A549 (cell line): ENCODE data around the gene MFSD6L. TPM values are rescaled to one million over a fixed set of nuclear protein-coding genes. Genes with fewer than 3 reads are reported as not detected.

ENCODE experiments used
- ATAC-seq, 2 experiments: fragments of 200-7000 bp in 1 of 2; fragments of >200 bp in 1 of 2; cut with Nextera tagmentation in 1 of 2; cut with Tn5 transposase in 1 of 2; 3 replicates each; pipeline versions ENCODE4 v1.8.0 to v1.9.1; 2018 to 2020; ENCODE audit warnings: mild to moderate bottlenecking in 1 of 2, moderate library complexity in 1 of 2
- CTCF ChIA-PET: fragments of 300-600 bp; sonication (Branson Sonifier 250); formaldehyde crosslinking; extraction: SDS; loops from one replicate; lab custom pipeline; 2021; ENCODE audit warnings: antibody characterized with exemption, inconsistent platforms; lab: Yijun Ruan, JAX
- POLR2A ChIA-PET: fragments of 350-600 bp; formaldehyde crosslinking; extraction: SDS; loops from one replicate; lab custom pipeline; 2021; ENCODE audit warnings: antibody characterized with exemption, inconsistent platforms; lab: Yijun Ruan, JAX
- DNase-seq, 2 experiments: peaks; one replicate each; pipeline versions ENCODE4 v3.0.0 to v3.0.0-alpha.2; 2011 to 2016; ENCODE audit warnings: low read depth in 1 of 2, low spot score in 1 of 2
- FAIRE-seq: peaks from 2 replicates; lab custom pipeline; 2011; peaks lifted over from hg19 to GRCh38; lab: Jason Lieb, UNC
- H3K27ac ChIP-seq, 2 experiments: fragments of >200 bp; sonication (Bioruptor Twin); formaldehyde crosslinking; 3 replicates each; pipeline ENCODE4 v1.5.1; 2016 to 2017
- H3K4me1 ChIP-seq: fragments of >200 bp; sonication (Bioruptor Twin); formaldehyde crosslinking; 3 replicates; pipeline ENCODE4 v1.6.1; 2016
- H3K4me2 ChIP-seq: fragments of >200 bp; sonication (Bioruptor Twin); formaldehyde crosslinking; 3 replicates; pipeline ENCODE4 v1.6.1; 2016
- H3K4me3 ChIP-seq: fragments of >200 bp; sonication (Bioruptor Twin); formaldehyde crosslinking; 3 replicates; pipeline ENCODE4 v1.5.1; 2016
- H3K9me3 ChIP-seq: fragments of >200 bp; sonication (Bioruptor Twin); formaldehyde crosslinking; 3 replicates; pipeline ENCODE4 v1.6.1; 2016
- E2F6 ChIP-seq: IDR thresholded peaks from 2 replicates; pipeline ENCODE4 v1.6.1; 2012; ENCODE audit warnings: low read depth, borderline replicate concordance
- EHF ChIP-seq: fragments of 250-450 bp; sonication (Bioruptor Pico); IDR thresholded peaks from 2 replicates; pipeline ENCODE4 v1.5.0; 2020; ENCODE audit warnings: mild to moderate bottlenecking
- EHMT2 ChIP-seq: fragments of 200-600 bp; sonication (generic); IDR thresholded peaks from 2 replicates; pipeline ENCODE4 v1.6.1; 2016; ENCODE audit warnings: antibody characterized with exemption, low read depth, mild to moderate bottlenecking, moderate library complexity
- FOSL2 ChIP-seq, 2 experiments: fragments of 450-650 bp in 1 of 2; fragments of >200 bp in 1 of 2; sonication (Bioruptor Twin) in 1 of 2; formaldehyde crosslinking; IDR thresholded peaks; 2 replicates each; pipeline versions ENCODE4 v1.5.0 to v1.6.1; 2016 to 2020; ENCODE audit warnings: mild to moderate bottlenecking in 1 of 2, moderate library complexity in 1 of 2
- MAFK ChIP-seq: fragments of 450-650 bp; IDR thresholded peaks from 2 replicates; pipeline ENCODE4 v1.6.1; 2014; ENCODE audit not compliant: partially characterized antibody
- MYC ChIP-seq: IDR thresholded peaks from 2 replicates; pipeline ENCODE4 v1.6.1; 2012; ENCODE audit warnings: mild to moderate bottlenecking, inconsistent platforms, low read length, improper control_type of control experiment, borderline replicate concordance
- NFE2L2 ChIP-seq: fragments of 150-350 bp; conservative IDR thresholded peaks from 2 replicates; pipeline ENCODE4 v1.6.1; 2014; ENCODE audit warnings: low read length
- NPAS2 ChIP-seq: fragments of 250-450 bp; sonication (Bioruptor Pico); IDR thresholded peaks from 2 replicates; pipeline ENCODE4 v1.8.0; 2022; ENCODE audit warnings: mild to moderate bottlenecking, moderate library complexity, borderline replicate concordance
- PHF8 ChIP-seq: fragments of 200-600 bp; sonication (generic); IDR thresholded peaks from 2 replicates; pipeline ENCODE4 v1.6.1; 2016; ENCODE audit warnings: low read depth, mild to moderate bottlenecking, antibody characterized with exemption, moderate library complexity, borderline replicate concordance
- POLR2AphosphoS2 ChIP-seq: conservative IDR thresholded peaks from 2 replicates; pipeline ENCODE4 v1.6.1; 2012; ENCODE audit warnings: low read length, improper control_type of control experiment, inconsistent platforms
- RFX5 ChIP-seq: fragments of 450-650 bp; IDR thresholded peaks from 2 replicates; pipeline ENCODE4 v1.7.1; 2014; ENCODE audit warnings: antibody characterized with exemption, mild to moderate bottlenecking, moderate library complexity
- RNF2 ChIP-seq: fragments of 200-600 bp; sonication (generic); IDR thresholded peaks from 2 replicates; pipeline ENCODE4 v1.6.1; 2016; ENCODE audit warnings: low read depth, mild to moderate bottlenecking, antibody characterized with exemption, moderate library complexity, borderline replicate concordance
- SMC3 ChIP-seq: fragments of >200 bp; sonication (Bioruptor Twin); formaldehyde crosslinking; IDR thresholded peaks from 3 replicates; pipeline ENCODE4 v1.6.1; 2018; ENCODE audit warnings: inconsistent platforms
- TP53 ChIP-seq: fragments of 250-450 bp; sonication (Bioruptor Pico); IDR thresholded peaks from 2 replicates; pipeline ENCODE4 v1.5.0; 2021; ENCODE audit warnings: mild to moderate bottlenecking, moderate library complexity
- WGBS: methylation state at CpG from one replicate; pipeline ENCODE4 v1.1.6; 2017; ENCODE audit errors: missing lambda C conversion rate; 5-methylcytosine and 5-hydroxymethylcytosine counted together
- polyA plus RNA-seq, 4 experiments: library from polyadenylated mRNA; depleted of rRNA in 3 of 4; stranded (reverse); fragments of >200 nt; fragmentation: RNase III in 1 of 4; extraction: RNeasy Plus Mini Kit Qiagen cat#74134 plus additional on column Dnase treatment in 1 of 4; gene quantifications; 2 replicates in 3 of 4; 3 replicates in 1 of 4; pipeline ENCODE4 v1.2.3, GENCODE V29; 2011 to 2017
- TF ChIP-seq, protein P1 (sequence below): IDR thresholded peaks from 2 replicates; pipeline ENCODE4 v1.6.1; 2012
- TF ChIP-seq, protein P2 (sequence below): fragments of 250-450 bp; sonication (Bioruptor Pico); IDR thresholded peaks from 2 replicates; pipeline ENCODE4 v1.5.0; 2020; ENCODE audit warnings: low read depth, mild to moderate bottlenecking, moderate library complexity

The MFSD6L gene
- polyA plus RNA-seq, 2 of the 4 experiments (the other 2 are of a cell fraction): not detected

DNA sequence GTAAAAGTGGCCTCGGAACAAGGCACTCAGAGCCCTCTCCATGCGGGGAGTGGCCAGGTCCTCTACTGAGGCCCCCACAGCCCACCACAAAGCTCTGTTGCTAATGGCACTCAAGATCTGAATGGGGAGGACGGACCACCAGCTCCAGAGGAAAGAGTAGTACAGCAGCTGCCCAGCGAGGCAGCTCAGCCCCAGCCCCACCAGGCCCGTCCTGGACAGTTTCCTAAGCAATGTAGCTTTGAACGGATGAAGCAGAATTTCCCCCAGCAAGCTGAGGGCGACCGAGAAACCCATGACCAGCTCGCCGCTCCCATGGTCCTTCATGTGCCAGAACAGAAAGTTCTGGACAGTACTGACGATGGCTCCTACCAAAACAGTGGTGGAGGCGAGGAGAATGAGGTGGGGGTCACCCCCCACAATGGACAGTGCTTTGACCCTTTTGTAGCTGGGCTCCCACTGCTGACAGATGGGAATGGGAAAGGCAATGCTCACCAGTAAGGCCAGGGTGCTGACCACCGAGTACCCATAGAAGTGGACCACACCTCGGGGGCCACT lies 1.5 kb downstream of the MFSD6L start (continued):
- TF ChIP-seq TP53 (CRISPR knock-in tag) (no peak), EHF (CRISPR knock-in tag) (no peak), RFX5 (no peak)
- TF ChIP-seq, protein P1, sequence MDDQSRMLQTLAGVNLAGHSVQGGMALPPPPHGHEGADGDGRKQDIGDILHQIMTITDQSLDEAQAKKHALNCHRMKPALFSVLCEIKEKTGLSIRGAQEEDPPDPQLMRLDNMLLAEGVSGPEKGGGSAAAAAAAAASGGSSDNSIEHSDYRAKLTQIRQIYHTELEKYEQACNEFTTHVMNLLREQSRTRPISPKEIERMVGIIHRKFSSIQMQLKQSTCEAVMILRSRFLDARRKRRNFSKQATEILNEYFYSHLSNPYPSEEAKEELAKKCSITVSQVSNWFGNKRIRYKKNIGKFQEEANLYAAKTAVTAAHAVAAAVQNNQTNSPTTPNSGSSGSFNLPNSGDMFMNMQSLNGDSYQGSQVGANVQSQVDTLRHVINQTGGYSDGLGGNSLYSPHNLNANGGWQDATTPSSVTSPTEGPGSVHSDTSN: no peak
- TF ChIP-seq, protein P2, sequence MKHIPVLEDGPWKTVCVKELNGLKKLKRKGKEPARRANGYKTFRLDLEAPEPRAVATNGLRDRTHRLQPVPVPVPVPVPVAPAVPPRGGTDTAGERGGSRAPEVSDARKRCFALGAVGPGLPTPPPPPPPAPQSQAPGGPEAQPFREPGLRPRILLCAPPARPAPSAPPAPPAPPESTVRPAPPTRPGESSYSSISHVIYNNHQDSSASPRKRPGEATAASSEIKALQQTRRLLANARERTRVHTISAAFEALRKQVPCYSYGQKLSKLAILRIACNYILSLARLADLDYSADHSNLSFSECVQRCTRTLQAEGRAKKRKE (CRISPR knock-in tag): no peak
- TF ChIP-seq, all 56 proteins: peak for 0

DNA sequence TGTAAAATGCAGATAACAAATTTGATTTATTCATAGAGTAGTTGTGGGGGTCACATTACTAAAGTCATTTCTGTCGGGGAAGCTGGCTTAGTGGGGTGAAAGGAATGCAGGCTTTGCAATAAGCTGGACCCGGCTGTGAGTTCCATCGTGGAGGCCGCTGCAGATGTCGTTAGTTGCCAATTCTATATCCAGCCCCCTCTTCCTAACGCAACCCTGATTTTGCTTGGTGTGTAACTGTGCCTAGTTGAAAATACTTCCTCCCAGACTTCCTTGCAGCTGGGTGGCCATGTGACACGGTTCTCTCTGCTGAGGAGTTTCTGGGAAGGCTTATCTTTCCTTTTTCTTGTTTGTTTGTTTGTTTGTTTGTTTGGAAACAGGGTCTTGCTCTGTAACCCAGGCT lies 4.5 kb downstream of the MFSD6L start:
- POLR2A ChIA-PET: no interaction called here
- no peak overlapping the region for H3K4me2 ChIP-seq
- no peak for FAIRE-seq
- no peak for ATAC-seq
- CTCF ChIA-PET: interaction anchor here (0.9 to 2.7 kb wide), 3 partner anchors 9 to 30 kb away, joined by 3 to 23 read pairs (median 7); no protein-coding TSS in a partner anchor
- H3K4me3 ChIP-seq: no peak overlapping the region
- TF ChIP-seq POLR2AphosphoS2 (no peak), EHMT2 (no peak), NPAS2 (CRISPR knock-in tag) (no peak)
- no peak overlapping the region for H3K27ac ChIP-seq
- H3K4me1 ChIP-seq: no peaks in the 10 kb centered on the region
- peaks cover 13% of the 10 kb centered on the region; the same call in 2 of the 3 replicates for H3K9me3 ChIP-seq
- no peak for DNase-seq
- WGBS: 71% methylated on average over 7 of the region's 7 CpGs

DNA sequence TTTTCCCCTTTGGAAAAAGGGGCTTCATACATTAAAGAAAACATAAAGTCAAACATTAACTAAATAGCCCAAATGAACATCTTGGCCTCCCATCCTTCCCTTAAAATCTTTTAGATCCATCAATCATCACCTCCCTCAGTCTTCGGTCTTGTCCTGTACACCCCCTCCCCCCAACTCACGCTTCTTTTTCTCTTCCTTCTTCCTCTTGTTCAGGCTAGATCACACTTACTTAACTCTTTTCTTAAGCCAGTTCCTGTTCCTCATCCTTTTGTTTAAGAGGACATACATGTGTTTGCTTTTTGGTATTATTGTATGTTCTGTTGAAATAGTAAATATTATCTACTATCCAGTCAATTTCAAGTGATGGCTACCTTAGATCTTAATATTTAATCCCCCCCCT lies 5.5 kb downstream of the MFSD6L start:
- no peak for FAIRE-seq
- TF ChIP-seq TP53 (CRISPR knock-in tag): no peak
- 19% methylated on average over 2 of the region's 2 CpGs for WGBS
- ChIA-PET CTCF (interaction anchor here (0.9 to 2.7 kb wide), 4 partner anchors 8 to 41 kb away, joined by 3 to 23 read pairs (median 4); no protein-coding TSS in a partner anchor), POLR2A (no interaction called here)
- no peak for ATAC-seq
- Histone ChIP-seq H3K9me3 (peaks cover 13% of the 10 kb centered on the region; the same call in 2 of the 3 replicates), H3K4me1 (no peaks in the 10 kb centered on the region), H3K27ac (no peak overlapping the region), H3K4me3 (no peak overlapping the region), H3K4me2 (no peak overlapping the region)
- no peak for DNase-seq

DNA sequence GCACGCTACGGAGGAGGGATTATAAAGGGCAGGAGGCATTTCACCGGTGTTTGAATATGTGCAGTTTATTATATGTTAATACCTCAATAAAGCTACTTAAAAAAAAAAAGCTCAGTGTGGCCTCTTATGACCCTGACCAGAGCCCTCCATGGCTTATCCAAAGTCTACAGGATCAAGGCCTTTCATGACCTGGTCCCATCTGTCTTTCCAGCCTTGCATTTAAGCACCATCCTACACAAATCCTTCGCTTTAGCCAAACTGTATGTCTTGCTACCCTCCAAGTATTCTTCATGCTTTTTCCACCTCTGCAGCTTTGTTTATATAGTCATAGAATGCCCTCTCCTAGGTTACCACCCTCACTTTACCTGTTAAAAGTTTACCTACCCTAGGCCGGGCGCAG lies 6.5 kb downstream of the MFSD6L start:
- ATAC-seq (no peak), FAIRE-seq (no peak), DNase-seq (no peak)
- no peak overlapping the region for H3K4me2 ChIP-seq
- ChIA-PET CTCF (interaction anchor here (1.2 to 1.5 kb wide), 6 partner anchors 11 to 409 kb away, joined by 3 to 5 read pairs (median 4); no protein-coding TSS in a partner anchor), POLR2A (no interaction called here)
- no peaks in the 10 kb centered on the region for H3K4me1 ChIP-seq
- no peak overlapping the region for H3K27ac ChIP-seq
- no peak for TF ChIP-seq FOSL2 (IDR thresholded peaks at IDR 0.05)
- TF ChIP-seq FOSL2 (CRISPR knock-in tag; IDR thresholded peaks at IDR 0.05): no peak
- no peak for TF ChIP-seq MYC
- no peak for TF ChIP-seq RNF2
- no peak for TF ChIP-seq TP53 (CRISPR knock-in tag)
- TF ChIP-seq E2F6: no peak
- WGBS: 63% methylated on average over 6 of the region's 6 CpGs
- peaks cover 13% of the 10 kb centered on the region; the same call in 2 of the 3 replicates for H3K9me3 ChIP-seq
- H3K4me3 ChIP-seq: no peak overlapping the region

- 43% methylated on average over 2 of the region's 2 CpGs for WGBS
- ChIA-PET POLR2A (no interaction called here), CTCF (interaction anchor here (1.2 to 1.5 kb wide), 6 partner anchors 10 to 408 kb away, joined by 3 to 5 read pairs (median 4); no protein-coding TSS in a partner anchor)
- FAIRE-seq (no peak), ATAC-seq (no peak; a peak in 2 of 6 replicates), DNase-seq (peak in 1 of 2 experiments; percentile 32)
- no peak for TF ChIP-seq MAFK
- no peak for TF ChIP-seq TP53 (CRISPR knock-in tag)
- TF ChIP-seq PHF8: no peak
- no peak for TF ChIP-seq SMC3
- TF ChIP-seq NFE2L2: no peak
- no peak for TF ChIP-seq FOSL2 (IDR thresholded peaks at IDR 0.05)
- TF ChIP-seq FOSL2 (CRISPR knock-in tag; IDR thresholded peaks at IDR 0.05): peak; percentile 60
- Histone ChIP-seq H3K4me1 (no peaks in the 10 kb centered on the region), H3K27ac (no peak overlapping the region), H3K9me3 (peaks cover 13% of the 10 kb centered on the region; the same call in 2 of the 3 replicates), H3K4me2 (no peak overlapping the region), H3K4me3 (no peak overlapping the region)
Observed at GRCh38 chr17:8791910-8792270, 7.3 kb downstream of the MFSD6L start.
